Measurements from ENCODE around the gene MED25. TPM values are rescaled to one million over a fixed set of nuclear protein-coding genes. Genes with fewer than 3 reads are reported as not detected.

MED25 gene
- total and polyA plus RNA-seq, 2 of the 4 experiments (the other 2 are of a cell fraction): 4.7 to 38.5 TPM

DNA sequence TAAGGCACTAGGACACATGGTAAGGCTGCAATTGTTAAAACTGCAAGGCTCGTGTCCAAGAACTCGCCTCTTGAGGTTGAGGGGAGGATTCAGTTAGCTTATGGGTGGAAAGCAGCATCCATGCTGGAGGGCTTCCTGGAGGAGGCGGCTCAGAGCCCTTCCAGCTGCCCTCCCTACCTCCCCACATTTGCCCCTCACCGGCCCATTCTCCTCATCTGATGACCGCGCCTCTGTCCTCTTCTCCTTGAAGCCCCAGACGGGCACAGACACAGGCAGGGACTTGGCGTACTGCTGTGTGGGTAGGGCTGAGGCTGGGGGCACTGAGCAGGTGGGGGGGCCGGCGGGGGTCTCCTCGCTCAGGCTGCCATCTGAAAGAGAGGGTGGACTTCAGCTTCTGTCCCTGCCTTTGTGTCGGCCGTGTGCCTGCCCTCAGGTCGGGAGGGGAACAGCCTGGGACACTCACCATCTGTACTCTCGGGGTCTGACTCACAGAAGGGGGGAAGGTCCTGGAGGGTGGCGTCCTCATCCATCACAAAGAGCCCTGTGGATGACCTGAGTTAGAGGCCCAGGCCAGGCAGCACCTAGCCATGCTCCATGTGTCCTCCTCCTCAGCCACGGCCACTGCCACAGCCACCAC lies 53.4 kb downstream of the MED25 start:
- no peak overlapping the region for H3K4ac ChIP-seq (ENCODE audit: low read depth, low read length)
- H3K14ac ChIP-seq (replicated peaks; ENCODE audit: low read depth, low read length): no peak overlapping the region
- ATAC-seq (ENCODE audit: low read depth) (no peak), DNase-seq (no peak)
- no peak overlapping the region for H2AFZ ChIP-seq (replicated peaks; ENCODE audit: low read length, poor library complexity)
- H3K36me3 ChIP-seq (ENCODE audit: control insufficient read depth, insufficient read depth, low read length): peaks cover 7% of the 10 kb centered on the region; the same call in 1 of the 2 replicates
- ChIA-PET CTCF (no interaction called here), POLR2A (ENCODE audit: unreplicated experiment) (interaction anchor here (0.6 kb wide), 1 partner anchor 58 kb away, joined by 5 read pairs; no protein-coding TSS in a partner anchor)
- H4K8ac ChIP-seq (ENCODE audit: low read depth in 2 of 2, low read length in 2 of 2): no peak overlapping the region
- dilution Hi-C loops (cut with HindIII; ENCODE audit: low sequenced_read_pairs, unreplicated experiment) (no loop called here), intact Hi-C loops (cut with micrococcal nuclease) (no loop called here), in situ Hi-C loops (cut with MboI; ENCODE audit: low sequenced_read_pairs) (no loop called here)
- peaks cover 7% of the 10 kb centered on the region for H3K4me1 ChIP-seq (ENCODE audit: control insufficient read depth, insufficient read depth, low read length)
- H2BK5ac ChIP-seq (ENCODE audit: low read depth, low read length, poor library complexity, severe bottlenecking): no peak overlapping the region
- H3K9me1 ChIP-seq (ENCODE audit: insufficient read depth, low read length): peaks cover 14% of the 10 kb centered on the region; the same call in 1 of the 2 replicates
- H2BK15ac ChIP-seq (ENCODE audit: low read depth, low read length): no peak overlapping the region
- no peaks in the 10 kb centered on the region for H4K20me1 ChIP-seq (ENCODE audit: insufficient read depth, low read length)
- H3K79me1 ChIP-seq (ENCODE audit: low read depth in 1 of 2, low read length in 2 of 2): peaks cover 15 to 60% of the 10 kb centered on the region in 2 experiments
- BruUV-seq (replicated peaks): no TSS peak
- no peak overlapping the region for H2BK120ac ChIP-seq (ENCODE audit: low read depth, low read length)
- H3K23ac ChIP-seq (ENCODE audit: low read depth, low read length): no peak overlapping the region
- no peak overlapping the region for H3K9ac ChIP-seq (ENCODE audit: low read depth, low read length)
- H2AK5ac ChIP-seq (ENCODE audit: low read depth, low read length): no peak overlapping the region
- no peak overlapping the region for H3K4me2 ChIP-seq (ENCODE audit: low read depth, low read length)
- H3K18ac ChIP-seq (ENCODE audit: low read depth, low read length): no peak overlapping the region
- peak overlapping the region; percentile 67 for H2AK9ac ChIP-seq (replicated peaks; ENCODE audit: low read depth, low read length, poor library complexity)
- no CpG with 5 or more reads among the region's 17 CpGs for WGBS, 2 experiments (ENCODE audit: extremely low coverage in 2 of 2, insufficient read length in 1 of 2)
- no peak for TF ChIP-seq USF2 (IDR thresholded peaks at IDR 0.05; ENCODE audit: low read depth, low read length)
- TF ChIP-seq SMC3 (IDR thresholded peaks at IDR 0.05; ENCODE audit: low read depth, low read length): no peak
- no peak for TF ChIP-seq RCOR1 (IDR thresholded peaks at IDR 0.05; ENCODE audit: insufficient replicate concordance, low read length)
- no peak for TF ChIP-seq BHLHE40 (IDR thresholded peaks at IDR 0.05; ENCODE audit: low read depth, low read length)
- TF ChIP-seq CHD1 (IDR thresholded peaks at IDR 0.05; ENCODE audit: low read depth, low read length): no peak
- TF ChIP-seq NFE2L2 (IDR thresholded peaks at IDR 0.05; ENCODE audit: low read depth, low read length): no peak
- TF ChIP-seq FOS (IDR thresholded peaks at IDR 0.05; ENCODE audit: low read depth, low read length): no peak
- TF ChIP-seq MAZ (IDR thresholded peaks at IDR 0.05; ENCODE audit: borderline replicate concordance, low read depth, low read length): no peak
- TF ChIP-seq RAD21 (IDR thresholded peaks at IDR 0.05; ENCODE audit: low read length): no peak
- no peak for TF ChIP-seq POLR2A (IDR thresholded peaks at IDR 0.05; ENCODE audit: low read depth, low read length)
- no peak for TF ChIP-seq ELK1 (IDR thresholded peaks at IDR 0.05; ENCODE audit: borderline replicate concordance, low read depth, low read length)
- no peak for TF ChIP-seq MXI1 (IDR thresholded peaks at IDR 0.05; ENCODE audit: borderline replicate concordance, low read depth, low read length)
- no peak for TF ChIP-seq RFX5 (IDR thresholded peaks at IDR 0.05; ENCODE audit: low read depth, low read length)
- TF ChIP-seq MAFK (IDR thresholded peaks at IDR 0.05; ENCODE audit: low read depth, low read length): no peak
- no peak for TF ChIP-seq CTCF (conservative IDR thresholded peaks at IDR 0.05; ENCODE audit: low read depth, low read length)
- H3K56ac ChIP-seq (ENCODE audit: extremely low read depth, insufficient read depth, low read length): no peak overlapping the region
- H3K4me3 ChIP-seq (ENCODE audit: insufficient read depth, low read depth, low read length): no peak overlapping the region
- no peak overlapping the region for H3K27ac ChIP-seq (ENCODE audit: insufficient read depth, low read length)
- no peak overlapping the region for H4K91ac ChIP-seq (ENCODE audit: insufficient read depth, low read depth, low read length)
- no peaks in the 10 kb centered on the region for H3K9me3 ChIP-seq (ENCODE audit: control insufficient read depth, insufficient read depth, low read length)
- no peaks in the 10 kb centered on the region for H3K27me3 ChIP-seq (ENCODE audit: control insufficient read depth, insufficient read depth, low read length)
- H4K5ac ChIP-seq (ENCODE audit: low read depth, low read length): no peak overlapping the region
- no peak overlapping the region for H2BK20ac ChIP-seq (ENCODE audit: low read depth, low read length)

All from IMR-90 (cell line).